ACHN (cell line): ENCODE measurements around the gene TPRG1.

Source experiments
- DNase-seq: peaks from one replicate; pipeline ENCODE4 v3.0.0-alpha.2; 2015
- in situ Hi-C: cut with HindIII; loops from 2 replicates; pipeline ENCODE4 v1.10.0; 2017; ENCODE audit warnings: low sequenced_read_pairs, low pct_ligation_motif_present, low pct_unique_long_range_greater_than_20kb

Gene TPRG1

DNA sequence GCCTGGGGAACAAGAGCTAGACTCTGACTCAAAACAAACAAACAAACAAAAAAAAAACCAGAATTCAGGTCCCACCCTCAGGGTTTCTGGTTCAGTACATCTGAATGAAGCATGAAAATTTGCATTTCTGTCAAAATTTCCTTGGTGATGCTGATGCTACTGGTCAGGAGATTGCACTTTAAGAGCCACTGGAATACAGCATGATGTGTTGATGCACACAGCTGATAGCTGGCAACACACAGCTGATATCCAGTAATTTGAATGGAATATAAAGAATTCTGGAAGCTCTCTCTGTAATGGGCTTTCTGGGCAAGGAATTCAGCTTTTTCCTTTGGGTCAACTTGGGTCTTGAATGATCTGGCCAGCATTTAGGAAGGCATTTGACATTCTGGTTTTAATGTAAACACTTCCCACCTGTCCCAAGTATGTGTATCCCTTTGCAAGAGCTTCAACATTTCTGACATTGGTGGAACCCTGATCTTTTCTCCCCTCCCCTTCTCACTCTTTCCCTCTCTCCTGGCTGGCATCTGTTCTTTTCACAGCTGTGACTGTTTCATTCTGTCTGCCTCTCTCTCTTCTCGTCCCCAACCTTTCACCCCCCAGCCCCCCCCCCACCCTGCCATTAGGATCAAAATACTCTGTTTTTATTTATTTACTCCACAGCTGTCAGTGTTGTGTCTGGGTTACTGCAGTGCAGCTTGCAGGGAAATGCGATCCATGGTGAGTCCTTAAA is 189.5 kb downstream of the TPRG1 start:
- DNase-seq: no peak
- in situ Hi-C loops: no loop called here

- in situ Hi-C loops: no loop called here
- DNase-seq: no peak
Observed at GRCh38 chr3:189363590-189364255, 192.0 kb downstream of the TPRG1 start.

- no peak for DNase-seq
- in situ Hi-C loops: no loop called here
Observed at GRCh38 chr3:189365609-189366564, 194.1 kb downstream of the TPRG1 start.

- in situ Hi-C loops: no loop called here
Observed at GRCh38 chr3:189368384-189368783, 196.6 kb downstream of the TPRG1 start.

GRCh38 chr3:189369636-189370035 is 197.9 kb downstream of the TPRG1 start:
- in situ Hi-C loops: no loop called here
- DNase-seq: no peak

More at GRCh38 chr3:189368384-189368783, 196.6 kb downstream of the TPRG1 start:
- no peak for DNase-seq

GRCh38 chr3:189372243-189372642 is 200.5 kb downstream of the TPRG1 start:
- DNase-seq: no peak
- in situ Hi-C loops: no loop called here
